HepG2 (cell line): ENCODE measurements around the gene ZNF804A.

Experiments
- MAFK ChIP-seq, 2 experiments: IDR thresholded peaks in 1 of 2; conservative IDR thresholded peaks in 1 of 2; 2 replicates each; pipeline ENCODE4 v1.6.1; 2011; ENCODE audit warnings: improper control_type of control experiment in 2 of 2, low read length in 2 of 2
- MEF2D ChIP-seq: sonication (generic); formaldehyde crosslinking; IDR thresholded peaks from 2 replicates; pipeline ENCODE4 v1.5.1; 2020; ENCODE audit warnings: mild to moderate bottlenecking, missing genetic modification reagents
- NR2C2 ChIP-seq: sonication (generic); formaldehyde crosslinking; IDR thresholded peaks from 2 replicates; pipeline ENCODE4 v1.4.0; 2020; ENCODE audit warnings: missing genetic modification reagents, mild to moderate bottlenecking, moderate library complexity, borderline replicate concordance
- NR2F2 ChIP-seq: IDR thresholded peaks from 2 replicates; pipeline ENCODE4 v1.6.1; 2012; ENCODE audit warnings: low read depth, inconsistent platforms, borderline replicate concordance
- POLR2G ChIP-seq: fragments of 200-400 bp; formaldehyde crosslinking; IDR thresholded peaks from 2 replicates; pipeline ENCODE4 v1.6.1; 2018; ENCODE audit warnings: mild to moderate bottlenecking, low read depth, low read length, moderate library complexity
- PRPF4 ChIP-seq: fragments of 200-400 bp; formaldehyde crosslinking; IDR thresholded peaks from 2 replicates; pipeline ENCODE4 v1.6.1; 2016; ENCODE audit warnings: low read length, low read depth; ENCODE audit not compliant: poor library complexity, severe bottlenecking
- RBM22 ChIP-seq: fragments of 200-400 bp; formaldehyde crosslinking; optimal IDR thresholded peaks from 2 replicates; pipeline ENCODE3; 2017; ENCODE audit warnings: mild to moderate bottlenecking, low read length, moderate library complexity
- ZNF234 ChIP-seq: sonication (generic); formaldehyde crosslinking; conservative IDR thresholded peaks from 2 replicates; pipeline ENCODE4 v1.5.1; 2020; ENCODE audit warnings: mild to moderate bottlenecking, missing genetic modification reagents
- ZNF660 ChIP-seq: sonication (generic); formaldehyde crosslinking; IDR thresholded peaks from 2 replicates; pipeline ENCODE4 v1.5.1; 2020; ENCODE audit warnings: mild to moderate bottlenecking, low read depth, missing genetic modification reagents, borderline replicate concordance
- TF ChIP-seq, protein P1 (sequence below): sonication (generic); formaldehyde crosslinking; IDR thresholded peaks from 2 replicates; pipeline ENCODE4 v1.5.0; 2020; ENCODE audit warnings: missing genetic modification reagents, mild to moderate bottlenecking, borderline replicate concordance

DNA sequence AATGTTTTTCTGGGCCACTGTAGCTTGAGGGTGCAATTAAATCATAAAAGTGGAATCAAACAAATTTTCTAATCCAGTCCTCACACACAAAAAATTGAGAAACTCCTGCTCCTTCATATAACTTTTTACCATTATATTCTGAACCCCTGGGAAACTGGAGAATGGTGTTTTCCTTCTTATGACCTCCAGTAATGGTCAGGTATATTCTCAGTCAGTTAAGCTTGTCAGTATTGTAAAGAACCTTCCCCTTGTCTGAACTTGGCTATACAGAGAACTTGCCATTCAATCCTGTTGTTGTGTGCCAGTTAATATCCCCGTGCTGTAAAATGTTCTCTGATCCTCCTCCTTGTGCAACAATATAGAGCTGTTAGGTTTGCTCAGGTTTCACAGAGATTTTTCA, 39.5 kb downstream of the ZNF804A start:
- TF ChIP-seq POLR2G (no peak), RBM22 (no peak), MEF2D (CRISPR knock-in tag) (no peak), ZNF660 (no peak), ZNF234 (CRISPR knock-in tag) (no peak), MAFK (conservative IDR thresholded peaks at IDR 0.05 in 1 of 2, IDR thresholded peaks at IDR 0.05 in 1 of 2; ENCODE audit: low read length in 2 of 2) (no peak), NR2C2 (no peak), NR2F2 (no peak), PRPF4 (no peak)
- TF ChIP-seq, protein P1, sequence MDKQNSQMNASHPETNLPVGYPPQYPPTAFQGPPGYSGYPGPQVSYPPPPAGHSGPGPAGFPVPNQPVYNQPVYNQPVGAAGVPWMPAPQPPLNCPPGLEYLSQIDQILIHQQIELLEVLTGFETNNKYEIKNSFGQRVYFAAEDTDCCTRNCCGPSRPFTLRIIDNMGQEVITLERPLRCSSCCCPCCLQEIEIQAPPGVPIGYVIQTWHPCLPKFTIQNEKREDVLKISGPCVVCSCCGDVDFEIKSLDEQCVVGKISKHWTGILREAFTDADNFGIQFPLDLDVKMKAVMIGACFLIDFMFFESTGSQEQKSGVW (CRISPR knock-in tag) = no peak
